SW 1271 (cell line): ENCODE data around the gene PDE3A.
A peak's percentile ranks its signal among the peaks of the same experiment; 100 is the strongest.
"Not testable (repeated sequence)": the region's sequence is repeated elsewhere in the genome, so short reads cannot be mapped to it uniquely, and the experiment has no call there.

ENCODE experiments used
- DNase-seq, 2 experiments: peaks; one replicate each; lab custom pipeline; 2025; lab: John Stamatoyannopoulos, UW

The PDE3A gene

DNA sequence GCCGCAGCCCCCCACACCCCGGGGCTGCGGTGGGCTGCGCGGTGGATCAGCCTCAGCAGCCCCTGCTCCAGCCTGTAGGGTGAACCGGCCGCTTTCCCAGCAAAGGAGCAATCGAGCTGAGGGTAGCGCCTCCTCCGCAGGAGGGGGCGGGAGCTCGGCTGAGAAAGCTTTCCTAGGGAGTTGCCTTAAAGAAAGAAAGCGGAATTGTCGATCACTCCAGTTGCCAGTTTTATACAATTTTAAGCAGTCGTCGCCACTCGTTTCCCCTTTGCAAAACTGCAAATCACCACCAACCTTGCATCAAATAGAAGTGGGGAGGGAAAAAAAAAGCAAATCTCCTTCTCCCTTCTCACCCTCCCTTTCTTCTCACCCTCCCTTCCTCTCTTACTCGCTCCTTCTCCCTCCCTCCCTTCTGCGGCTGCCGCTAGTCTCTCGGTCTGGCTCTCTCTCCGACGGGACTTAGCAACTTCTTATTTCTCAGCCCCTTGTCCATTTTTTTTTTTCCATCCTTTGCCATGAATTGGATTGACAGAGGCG lies at the start of gene PDE3A:
PDE3A (plus strand) TSS at position 424 of the 537 bp plus-strand sequence. CDS start 748 bp downstream, outside the sequence.
- peak; percentile 39 to 76 for DNase-seq

DNA sequence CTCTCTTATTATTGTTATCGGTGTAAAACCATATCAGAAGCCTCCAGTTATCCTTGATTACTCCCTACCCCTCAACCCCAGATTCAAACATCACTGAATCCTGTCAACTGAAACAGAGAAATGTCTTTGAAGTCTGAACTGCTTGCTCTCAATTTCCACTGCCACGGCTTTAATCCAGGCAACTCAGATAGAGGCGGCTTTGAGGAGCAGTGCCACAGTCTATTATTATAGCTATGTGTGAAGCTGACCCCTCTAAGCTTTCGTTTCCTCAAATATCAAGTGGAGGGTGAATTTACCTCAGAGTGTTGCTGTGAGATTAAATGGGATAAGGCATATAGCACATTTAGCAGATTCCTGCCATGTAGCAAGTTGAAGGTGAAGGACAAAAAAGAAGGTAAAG lies 49.0 kb upstream of the PDE3A start:
- no peak for DNase-seq

DNA sequence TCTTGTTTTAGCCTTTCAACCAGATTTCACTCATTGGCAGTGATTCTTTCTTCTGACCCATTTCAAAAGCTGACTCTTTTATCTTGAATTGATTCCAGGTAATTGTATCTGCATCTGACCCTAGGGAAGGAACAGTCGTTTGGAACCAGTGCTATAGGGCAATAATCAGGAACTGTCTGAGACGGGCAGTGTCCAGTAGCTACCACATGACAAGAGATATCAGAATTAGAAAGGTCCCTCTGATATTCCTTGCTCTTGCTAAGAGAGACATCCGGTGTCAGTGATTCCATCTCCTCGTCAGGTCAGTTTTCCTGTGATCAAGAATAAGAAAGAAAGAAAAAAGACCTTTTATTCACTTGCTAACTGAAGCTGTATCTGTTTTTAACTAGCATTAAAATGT lies 47.8 kb upstream of the PDE3A start:
- DNase-seq: no peak

DNA sequence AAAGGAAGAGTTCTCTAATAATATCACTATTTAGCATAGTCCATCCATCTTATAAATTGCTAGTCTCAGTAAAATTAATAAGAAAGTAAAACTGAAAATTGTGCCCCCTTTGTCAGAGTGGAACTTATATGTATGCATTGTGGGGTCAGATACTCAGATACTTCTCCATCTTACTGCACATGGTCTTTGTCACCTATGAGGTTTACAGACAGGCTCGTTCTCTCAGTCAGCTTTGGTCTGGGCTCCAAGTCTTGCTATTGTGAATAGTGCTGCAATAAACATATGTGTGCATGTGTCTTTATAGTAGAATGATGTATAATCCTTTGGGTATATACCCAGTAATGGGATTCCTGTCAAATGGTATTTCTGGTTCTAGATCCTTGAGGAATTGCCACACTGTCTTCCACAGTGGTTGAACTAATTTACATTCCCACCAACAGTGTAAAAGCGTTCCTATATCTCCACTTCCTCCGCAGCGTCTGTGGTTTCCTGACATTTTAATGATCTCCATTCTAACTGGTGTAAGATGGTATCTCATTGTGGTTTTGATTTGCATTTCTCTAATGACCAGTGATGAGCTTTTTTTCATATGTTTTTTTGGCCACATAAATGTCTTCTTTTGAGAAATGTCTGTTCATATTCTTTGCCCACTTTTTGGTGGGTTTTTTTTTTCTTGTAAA lies 37.4 kb upstream of the PDE3A start:
- not testable (repeated sequence) for DNase-seq

DNA sequence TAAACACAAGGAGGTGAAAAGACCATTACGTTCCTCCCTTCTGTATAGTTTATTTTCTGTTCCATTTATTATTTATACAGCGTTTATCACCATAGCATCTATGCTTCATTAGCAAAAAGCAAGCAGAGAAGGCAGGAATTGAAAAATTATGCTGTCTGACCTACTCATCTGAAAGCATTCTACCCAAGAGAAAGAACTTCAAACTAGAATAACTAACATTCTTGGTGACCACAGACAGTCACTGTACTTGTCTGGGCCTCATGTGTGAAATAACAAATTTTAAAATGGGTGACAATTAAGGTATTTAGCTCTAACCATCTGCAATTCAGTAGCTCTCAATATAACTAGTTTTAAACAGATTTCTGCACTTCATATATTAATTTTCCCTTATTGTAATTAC lies 29.3 kb upstream of the PDE3A start:
- DNase-seq: no peak

DNA sequence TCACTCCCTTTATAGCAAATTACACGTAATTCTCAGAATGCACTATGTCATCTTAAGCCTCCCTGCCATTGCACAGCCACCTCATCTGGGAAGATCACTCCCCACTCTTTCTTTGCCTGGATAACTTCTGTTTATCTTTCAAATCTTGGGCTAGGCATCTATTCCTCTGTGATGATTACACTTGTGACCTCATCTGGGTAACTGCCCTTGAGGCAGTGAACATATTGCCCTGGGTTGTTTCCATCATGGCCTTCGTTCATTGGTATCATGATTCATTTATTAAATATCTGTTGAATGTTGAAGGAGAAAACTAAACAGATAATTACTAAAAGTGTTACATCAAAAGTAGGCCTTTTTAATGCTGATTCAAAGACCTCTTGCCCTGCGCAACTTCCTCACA lies 26.2 kb upstream of the PDE3A start:
- DNase-seq: no peak

DNA sequence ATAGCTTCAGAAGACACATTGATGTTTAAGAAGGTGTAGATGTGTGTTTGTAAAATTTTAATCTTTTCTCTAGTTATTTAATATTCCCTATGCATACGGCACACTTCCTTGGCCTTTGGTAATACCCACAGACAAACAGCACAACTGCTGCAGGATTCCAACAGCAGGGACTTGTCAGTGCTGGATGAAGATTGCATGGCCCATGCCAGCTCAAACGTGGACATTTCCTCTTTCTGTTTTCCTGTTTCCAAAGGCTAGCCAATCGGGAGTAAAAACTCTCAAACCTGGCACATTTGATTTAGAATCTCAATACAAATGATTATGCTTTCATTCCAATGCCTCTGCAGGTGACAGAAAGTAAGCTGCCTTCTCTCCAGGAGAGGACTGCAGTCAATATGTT lies 22.5 kb upstream of the PDE3A start:
- DNase-seq: no peak

DNA sequence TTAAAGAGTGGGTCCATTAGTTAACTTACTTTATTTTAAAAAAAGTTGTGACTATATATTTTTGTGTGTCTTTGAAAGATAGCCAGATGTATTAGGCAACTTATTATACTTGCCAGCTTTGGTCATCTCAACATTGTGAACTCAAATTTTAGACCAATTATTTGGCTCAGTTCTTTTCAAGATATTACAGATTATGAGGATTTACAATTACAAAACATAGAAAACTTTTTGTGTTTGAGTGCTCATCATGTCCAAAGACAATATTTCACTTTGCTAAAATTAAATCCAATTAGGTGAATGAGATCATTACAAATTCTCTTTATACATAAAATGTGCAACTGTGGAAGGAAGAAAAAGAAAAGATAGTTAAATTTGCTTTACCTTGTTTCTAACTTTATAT lies 18.3 kb upstream of the PDE3A start:
- no peak for DNase-seq

DNA sequence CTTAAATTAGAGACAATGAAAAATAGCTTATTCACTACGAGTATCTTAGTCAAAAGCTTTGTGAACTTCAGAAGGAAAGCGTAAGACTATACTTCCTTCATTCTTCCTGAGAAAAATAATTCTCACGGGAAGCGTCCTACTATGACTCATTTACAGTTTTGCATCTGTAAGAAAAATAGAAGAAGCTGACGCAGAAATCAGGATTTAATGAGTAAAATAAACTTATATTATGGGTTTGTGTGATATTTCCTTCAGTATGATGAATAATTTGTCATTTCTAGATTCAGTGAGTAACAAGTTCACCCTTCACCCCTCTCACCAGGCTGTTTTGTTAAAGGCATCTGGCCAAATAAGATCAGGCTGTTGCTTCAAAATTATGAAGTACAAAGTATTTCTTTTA lies 17.8 kb upstream of the PDE3A start:
- DNase-seq: no peak

DNA sequence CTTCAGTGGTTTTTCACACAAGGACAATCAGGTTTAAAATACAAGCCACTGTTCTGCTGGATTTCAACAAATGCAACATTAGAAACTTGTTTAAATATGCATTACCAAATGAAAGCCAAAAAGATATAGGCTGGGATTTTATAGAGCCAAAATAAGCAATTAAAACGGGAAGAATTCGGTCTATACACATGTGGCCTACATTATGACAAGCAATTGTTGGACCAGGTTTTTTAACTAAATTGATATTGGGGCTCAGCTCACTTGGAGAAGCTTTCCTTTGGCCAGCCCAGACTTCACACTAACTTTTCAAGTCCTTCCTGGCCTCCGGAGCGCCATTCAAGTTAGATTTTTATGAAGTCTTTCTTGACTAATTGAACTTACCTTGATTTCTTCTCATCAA lies 16.9 kb upstream of the PDE3A start:
- no peak for DNase-seq

DNA sequence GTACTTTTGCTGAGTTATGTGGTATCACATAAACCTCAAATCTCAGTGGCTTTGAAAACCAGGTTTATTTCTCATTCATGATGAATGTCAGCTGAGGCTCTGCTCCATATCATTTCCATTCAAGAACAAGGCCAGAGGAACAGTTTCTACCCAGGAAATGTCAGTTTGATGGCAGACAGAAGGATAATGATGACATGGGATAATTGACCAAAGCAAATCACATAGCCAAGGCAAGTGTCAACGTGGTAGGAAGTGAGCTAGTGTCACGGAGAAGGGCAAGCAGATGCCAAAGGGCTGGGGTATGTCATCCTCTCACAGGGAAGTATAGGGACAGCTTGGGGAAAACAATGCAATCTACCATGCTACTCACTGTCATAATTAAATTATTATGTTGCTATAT lies 12.3 kb upstream of the PDE3A start:
- no peak for DNase-seq

DNA sequence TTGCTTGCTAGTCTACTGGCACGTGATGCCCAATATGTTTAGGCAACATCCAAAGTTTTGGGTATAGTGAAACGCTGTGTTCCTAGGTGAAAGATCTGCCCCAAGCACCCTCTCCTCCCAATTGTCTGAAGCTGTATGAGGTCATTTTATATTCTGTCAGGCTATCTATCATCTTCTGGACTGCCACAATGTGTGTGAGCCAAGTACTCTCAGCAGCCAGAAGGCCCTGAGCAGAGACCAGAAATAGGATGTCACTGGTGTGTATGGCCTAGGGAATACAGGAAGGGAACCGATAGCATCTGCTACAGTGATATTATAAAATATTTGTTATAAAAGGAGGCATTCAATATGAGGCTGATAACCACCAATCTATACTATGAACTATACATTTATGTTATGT lies 7.9 kb upstream of the PDE3A start:
- DNase-seq: no peak

DNA sequence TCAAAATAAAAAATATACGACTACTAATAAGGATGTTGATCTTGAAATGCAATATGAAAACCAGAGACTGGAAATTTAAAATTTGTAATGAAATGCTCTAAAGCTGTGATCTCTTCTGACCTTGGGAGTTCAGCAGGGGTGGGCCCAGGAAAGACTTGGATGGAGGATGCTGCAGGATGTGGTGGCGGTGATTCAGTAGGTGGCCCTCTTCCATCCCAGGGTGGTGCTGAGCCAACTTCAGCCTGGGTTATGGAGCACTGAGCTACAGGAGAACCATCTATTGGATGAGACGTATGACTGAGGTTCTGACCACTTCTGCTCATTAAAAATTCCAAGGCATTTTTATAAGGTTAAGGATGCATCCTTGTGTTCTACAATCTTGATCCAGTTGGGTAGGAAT lies 6.9 kb upstream of the PDE3A start:
- DNase-seq: no peak

DNA sequence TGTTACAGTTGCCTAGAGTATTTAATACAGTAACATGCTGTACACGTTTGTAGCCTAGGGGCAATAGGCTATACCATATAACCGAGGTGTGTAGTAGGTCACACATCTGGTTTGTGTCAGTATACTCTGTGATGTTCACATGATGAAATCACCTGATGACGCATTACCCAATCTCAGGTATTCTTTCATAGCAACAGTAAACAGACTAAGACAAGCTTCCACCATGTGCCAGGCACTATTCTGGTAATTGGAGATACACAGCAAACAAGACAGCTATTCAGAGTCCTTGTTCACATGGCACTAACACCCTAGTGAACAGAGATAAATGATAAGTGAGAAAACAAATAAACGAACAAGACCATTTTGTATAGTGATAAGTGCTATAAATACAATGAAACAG lies 3.8 kb upstream of the PDE3A start:
- DNase-seq: no peak

DNA sequence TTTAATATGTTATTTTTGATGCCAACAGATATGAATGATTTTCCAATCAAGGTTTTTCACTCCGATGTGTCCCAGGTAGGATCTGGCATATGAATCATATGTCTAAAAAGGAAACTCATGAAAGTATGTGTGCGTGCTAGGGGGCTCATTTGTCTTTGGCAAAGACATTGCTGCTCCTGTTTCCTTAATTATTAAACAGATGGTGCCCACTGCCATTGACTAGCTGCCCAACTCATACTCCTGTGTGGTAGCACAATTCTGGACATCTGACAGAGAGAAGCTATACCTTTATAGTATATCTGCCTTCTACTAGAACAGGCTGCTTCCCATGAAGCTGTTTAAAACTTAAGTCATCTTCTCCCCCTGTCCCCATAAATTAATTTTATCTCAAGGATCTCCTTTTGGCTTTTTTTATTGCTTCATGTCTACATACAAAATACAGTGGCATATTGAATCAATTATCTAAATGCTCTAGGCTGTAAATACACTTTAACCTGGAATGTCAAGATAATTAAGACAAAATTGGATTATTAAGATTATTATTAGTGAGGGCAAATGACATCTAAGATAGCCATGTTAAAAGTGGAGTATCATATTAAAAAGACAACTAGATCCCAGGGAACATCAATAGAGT lies 1.4 kb upstream of the PDE3A start:
- DNase-seq: no peak

DNA sequence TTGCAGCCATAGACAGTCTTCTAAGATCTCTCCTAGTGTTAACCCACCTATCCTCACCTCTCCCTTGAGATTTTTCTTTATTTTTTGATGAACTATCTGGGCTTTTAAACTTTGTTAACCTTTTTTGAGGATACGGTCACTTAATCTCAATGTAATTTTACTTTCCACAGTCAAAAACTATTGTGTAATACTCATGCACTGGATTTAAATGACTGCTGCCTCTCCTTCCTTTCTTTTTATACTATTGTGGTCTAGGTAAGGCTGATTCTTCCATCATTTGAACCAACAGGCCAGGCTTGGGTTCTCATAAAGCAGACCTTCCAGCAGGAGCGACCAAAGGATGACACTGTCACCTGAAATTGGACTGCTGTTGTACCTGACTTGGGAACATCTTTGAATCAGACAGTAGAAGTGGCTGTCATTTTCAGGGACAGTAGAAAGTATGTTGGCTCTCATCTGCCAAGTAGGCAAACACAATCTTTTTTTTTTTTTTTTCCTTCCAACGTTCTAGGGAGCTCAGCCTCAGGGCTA lies 689 bp upstream of the PDE3A start:
- DNase-seq: no peak

DNA sequence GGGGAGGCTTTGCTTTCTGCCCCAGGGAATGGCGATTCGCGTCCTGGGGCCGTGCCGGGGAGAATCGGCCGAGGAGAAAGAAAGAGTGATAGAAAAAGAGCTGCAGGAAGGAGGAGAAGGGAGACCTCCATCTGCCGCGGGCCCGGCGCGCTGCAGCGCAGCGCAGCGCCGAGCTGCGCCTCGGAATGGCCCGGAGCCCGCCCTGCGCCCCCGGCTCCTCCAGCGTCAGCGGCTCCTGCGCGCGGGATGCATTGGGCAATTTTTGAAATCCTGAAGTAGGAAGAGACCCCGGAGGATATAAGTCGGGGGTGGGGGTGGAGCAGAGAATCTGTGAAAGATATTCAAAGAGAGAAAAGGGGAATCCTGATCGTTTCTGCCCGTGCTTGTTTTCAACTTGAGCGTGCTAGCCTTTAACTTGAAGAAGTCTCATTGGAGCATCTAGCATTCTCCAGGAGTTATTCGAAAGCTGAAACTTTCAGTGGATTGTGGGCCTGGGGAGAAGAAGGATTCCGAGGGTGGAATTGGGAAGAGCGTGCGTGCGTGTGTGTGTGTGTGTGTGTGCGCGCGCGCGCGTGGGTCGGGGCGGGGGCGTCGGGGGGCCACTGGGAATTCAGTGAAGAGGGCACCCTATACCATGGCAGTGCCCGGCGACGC lies 441 bp downstream of the PDE3A start:
- DNase-seq: peak in 1 of 2 experiments; percentile 29

DNA sequence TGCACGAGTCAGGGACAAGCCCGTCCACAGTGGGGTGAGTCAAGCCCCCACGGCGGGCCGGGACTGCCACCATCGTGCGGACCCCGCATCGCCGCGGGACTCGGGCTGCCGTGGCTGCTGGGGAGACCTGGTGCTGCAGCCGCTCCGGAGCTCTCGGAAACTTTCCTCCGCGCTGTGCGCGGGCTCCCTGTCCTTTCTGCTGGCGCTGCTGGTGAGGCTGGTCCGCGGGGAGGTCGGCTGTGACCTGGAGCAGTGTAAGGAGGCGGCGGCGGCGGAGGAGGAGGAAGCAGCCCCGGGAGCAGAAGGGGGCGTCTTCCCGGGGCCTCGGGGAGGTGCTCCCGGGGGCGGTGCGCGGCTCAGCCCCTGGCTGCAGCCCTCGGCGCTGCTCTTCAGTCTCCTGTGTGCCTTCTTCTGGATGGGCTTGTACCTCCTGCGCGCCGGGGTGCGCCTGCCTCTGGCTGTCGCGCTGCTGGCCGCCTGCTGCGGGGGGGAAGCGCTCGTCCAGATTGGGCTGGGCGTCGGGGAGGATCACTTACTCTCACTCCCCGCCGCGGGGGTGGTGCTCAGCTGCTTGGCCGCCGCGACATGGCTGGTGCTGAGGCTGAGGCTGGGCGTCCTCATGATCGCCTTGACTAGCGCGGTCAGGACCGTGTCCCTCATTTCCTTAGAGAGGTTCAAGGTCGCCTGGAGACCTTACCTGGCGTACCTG lies 1.1 kb downstream of the PDE3A start:
- peak in 1 of 2 experiments; percentile 49 for DNase-seq

DNA sequence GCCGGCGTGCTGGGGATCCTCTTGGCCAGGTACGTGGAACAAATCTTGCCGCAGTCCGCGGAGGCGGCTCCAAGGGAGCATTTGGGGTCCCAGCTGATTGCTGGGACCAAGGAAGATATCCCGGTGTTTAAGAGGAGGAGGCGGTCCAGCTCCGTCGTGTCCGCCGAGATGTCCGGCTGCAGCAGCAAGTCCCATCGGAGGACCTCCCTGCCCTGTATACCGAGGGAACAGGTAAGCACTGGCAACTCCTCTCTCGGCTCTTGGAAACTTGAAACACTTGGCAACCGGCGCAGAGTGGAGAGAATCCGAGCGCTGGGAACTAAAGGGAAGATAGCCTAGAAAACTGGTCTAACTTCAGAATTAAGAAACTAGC lies 1.7 kb downstream of the PDE3A start:
- DNase-seq: no peak

DNA sequence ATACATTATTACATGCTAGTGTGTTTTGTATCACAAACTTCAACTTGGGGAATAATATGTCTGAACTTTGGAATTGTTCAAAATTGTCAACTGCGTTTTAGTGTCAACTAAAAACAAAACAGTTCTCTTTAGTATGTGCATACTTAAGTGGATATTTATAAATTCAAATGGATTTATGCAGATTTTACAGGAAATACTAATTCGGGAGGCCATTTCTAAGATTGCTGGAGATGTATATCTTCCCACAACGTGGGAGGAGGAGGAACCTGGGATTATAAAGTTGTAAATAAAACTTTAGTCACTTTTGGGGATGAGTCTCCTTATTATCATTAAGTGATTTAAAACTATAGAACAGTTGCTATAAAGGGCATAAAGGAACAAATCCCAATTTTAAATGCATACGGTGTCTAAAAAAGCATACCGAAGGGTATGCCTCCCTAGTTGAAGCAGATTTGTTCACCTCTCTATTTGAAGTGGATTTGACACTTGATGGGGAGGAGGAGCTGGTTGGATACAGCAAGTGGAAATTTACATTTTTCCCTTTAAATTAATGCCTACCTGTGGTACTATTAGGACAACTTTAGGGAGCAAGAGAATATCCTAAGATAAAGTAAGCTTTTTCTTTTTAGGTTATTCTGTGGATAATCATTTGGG lies 2.7 kb downstream of the PDE3A start:
- DNase-seq: no peak

DNA sequence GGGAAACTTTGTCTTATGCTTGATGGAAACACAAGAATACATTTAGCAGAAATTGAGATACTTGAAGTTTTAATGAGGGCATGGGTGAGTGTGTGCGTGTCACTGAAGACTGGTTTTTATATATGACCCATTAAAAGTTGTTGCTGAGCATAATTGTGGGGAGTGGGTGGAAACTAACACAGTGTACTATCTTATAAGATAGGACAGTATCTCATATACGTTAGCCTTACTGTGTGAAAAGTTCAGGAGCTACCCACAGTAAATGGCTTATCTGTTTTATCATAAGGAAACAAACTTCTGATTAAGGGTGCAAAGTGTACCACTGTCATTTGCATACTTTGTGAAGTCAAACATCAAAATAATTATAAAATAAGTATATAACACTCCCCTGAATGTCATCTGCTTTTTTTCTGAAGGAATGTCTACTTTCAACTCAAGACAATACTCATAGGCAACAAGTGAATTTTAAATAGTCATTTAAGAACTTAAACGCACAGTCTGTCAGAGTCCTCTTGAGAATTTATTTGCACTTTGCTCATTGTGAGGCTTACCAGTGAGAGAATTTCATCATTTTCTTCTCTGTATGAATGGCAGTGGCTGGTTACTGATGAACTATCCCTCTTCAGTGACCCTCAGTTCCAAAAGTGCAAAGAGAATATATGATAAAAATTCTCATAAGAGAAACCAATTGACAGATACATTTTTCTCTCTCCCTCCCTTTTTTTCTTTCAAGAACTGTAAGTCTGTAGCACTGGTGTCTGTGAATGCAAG lies 4.2 kb downstream of the PDE3A start:
- DNase-seq: no peak
